Activated CD8-positive, alpha-beta memory T cell treated with anti-CD3 and anti-CD28 coated beads for 24 hours (primary cell): ENCODE measurements around the gene SPOCD1.

Source experiments
- DNase-seq: peaks from one replicate; pipeline ENCODE4 v3.0.0-alpha.2; 2020

The SPOCD1 gene

GRCh38 chr1:31786366-31787060 lies 29.3 kb downstream of the SPOCD1 start:
- no peak for DNase-seq

- DNase-seq, result no peak
Measured at GRCh38 chr1:31785947-31786290, 29.9 kb downstream of the SPOCD1 start.

GRCh38 chr1:31785020-31785946 lies 30.5 kb downstream of the SPOCD1 start:
- no peak for DNase-seq

- DNase-seq, result no peak
Measured at GRCh38 chr1:31784356-31785019, 31.3 kb downstream of the SPOCD1 start.

GRCh38 chr1:31783846-31784245 lies 32.0 kb downstream of the SPOCD1 start:
- DNase-seq, result no peak

GRCh38 chr1:31782421-31783410 lies 33.1 kb downstream of the SPOCD1 start:
- no peak for DNase-seq

- no peak for DNase-seq
Measured at GRCh38 chr1:31781756-31782371, 34.0 kb downstream of the SPOCD1 start.

GRCh38 chr1:31781138-31781755 lies 34.6 kb downstream of the SPOCD1 start:
- no peak for DNase-seq

GRCh38 chr1:31780632-31781031 lies 35.2 kb downstream of the SPOCD1 start:
- DNase-seq, result no peak

GRCh38 chr1:31779687-31780086 lies 36.1 kb downstream of the SPOCD1 start:
- no peak for DNase-seq

GRCh38 chr1:31778763-31779488 lies 36.9 kb downstream of the SPOCD1 start:
- DNase-seq, result no peak

GRCh38 chr1:31776516-31776915 lies 39.3 kb downstream of the SPOCD1 start:
- DNase-seq, result no peak

- DNase-seq, result no peak
Measured at GRCh38 chr1:31776032-31776431, 39.8 kb downstream of the SPOCD1 start.

- no peak for DNase-seq
Measured at GRCh38 chr1:31775210-31775999, 40.4 kb downstream of the SPOCD1 start.

GRCh38 chr1:31774495-31774894 lies 41.3 kb downstream of the SPOCD1 start:
- no peak for DNase-seq

GRCh38 chr1:31773861-31774260 lies 42.0 kb downstream of the SPOCD1 start:
- DNase-seq, result no peak

GRCh38 chr1:31772669-31773248 lies 43.1 kb downstream of the SPOCD1 start:
- no peak for DNase-seq

- DNase-seq, result peak; percentile 76
Measured at GRCh38 chr1:31771891-31772668, 43.7 kb downstream of the SPOCD1 start.
